ENCODE results near the gene NAA20. TPM values are rescaled to one million over a fixed set of nuclear protein-coding genes. Genes with fewer than 3 reads are reported as not detected.

The NAA20 gene
- 120 and 122 TPM in 2 replicates for total RNA-seq (2014; rRNA removed; shearing (Covaris generic))
- polyA plus RNA-seq (2015; cell fraction: cytosol; rRNA removed): 171 and 198 TPM in 2 replicates
- polyA plus RNA-seq (2015; cell fraction: nucleus; rRNA removed): 114 and 127 TPM in 2 replicates

- peak; percentile 92 for DNase-seq (ENCODE audit: low read depth)
Measured at GRCh38 chr20:20017001-20017843, at the start of gene NAA20. Gene NAA20, plus strand, starts transcription at chr20:20017362. Its CDS starts 35 bp downstream, at chr20:20017397.

- DNase-seq (ENCODE audit: low read depth): no peak
Measured at GRCh38 chr20:19967445-19967844, 49.7 kb upstream of the NAA20 start.

DNA sequence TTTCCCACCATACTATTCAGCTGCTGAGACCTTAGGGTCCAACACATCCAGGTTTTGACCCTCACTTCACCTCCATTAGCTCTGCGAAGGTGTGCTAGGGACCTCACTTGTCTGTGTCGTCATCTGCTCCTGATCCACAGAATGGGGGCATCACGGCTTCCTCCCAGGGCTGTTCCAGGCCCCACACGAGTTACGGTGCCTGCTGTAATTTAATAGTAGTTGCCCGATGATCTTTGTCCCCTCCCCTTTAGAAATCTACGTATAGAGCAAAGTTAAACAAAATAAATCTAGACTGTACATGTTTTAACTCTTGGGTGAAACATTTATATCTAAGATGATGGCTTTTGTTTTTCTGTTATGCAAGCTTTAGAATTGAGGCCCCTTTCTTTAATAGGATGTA lies 49.1 kb upstream of the NAA20 start:
- no peak for DNase-seq (ENCODE audit: low read depth)

DNA sequence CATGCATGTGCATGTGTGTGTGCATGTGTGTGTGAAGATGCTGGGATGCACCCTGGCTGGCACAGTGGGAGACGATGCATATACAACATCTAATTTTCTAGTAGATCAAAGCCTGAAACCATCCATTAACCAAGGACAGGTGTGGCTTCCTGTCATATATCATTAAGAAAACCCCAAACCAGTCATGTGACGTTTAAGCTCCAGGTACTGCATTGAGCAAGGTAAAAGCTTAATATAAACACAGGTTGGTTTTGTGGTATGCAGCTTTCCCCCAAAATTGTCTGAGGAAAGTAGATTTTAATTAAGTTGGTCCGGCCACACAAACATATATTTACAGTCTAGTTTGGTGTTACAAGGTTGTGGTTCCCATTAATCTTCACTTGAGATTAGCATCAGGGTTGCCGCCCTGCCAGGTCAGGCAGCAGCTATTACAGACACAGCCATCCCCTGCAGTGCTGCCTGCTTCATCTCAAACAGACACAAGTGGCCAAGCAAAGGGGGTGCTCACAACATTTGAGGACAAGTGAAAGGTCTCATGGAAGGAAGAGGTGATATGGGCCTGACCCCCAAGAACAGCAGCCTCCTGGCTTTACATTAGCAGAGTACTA lies 48.6 kb upstream of the NAA20 start:
- DNase-seq (ENCODE audit: low read depth): no peak

GRCh38 chr20:19969106-19969505 lies 48.1 kb upstream of the NAA20 start:
- DNase-seq (ENCODE audit: low read depth): no peak

GRCh38 chr20:19969507-19970255 lies 47.5 kb upstream of the NAA20 start:
- DNase-seq (ENCODE audit: low read depth): no peak

DNA sequence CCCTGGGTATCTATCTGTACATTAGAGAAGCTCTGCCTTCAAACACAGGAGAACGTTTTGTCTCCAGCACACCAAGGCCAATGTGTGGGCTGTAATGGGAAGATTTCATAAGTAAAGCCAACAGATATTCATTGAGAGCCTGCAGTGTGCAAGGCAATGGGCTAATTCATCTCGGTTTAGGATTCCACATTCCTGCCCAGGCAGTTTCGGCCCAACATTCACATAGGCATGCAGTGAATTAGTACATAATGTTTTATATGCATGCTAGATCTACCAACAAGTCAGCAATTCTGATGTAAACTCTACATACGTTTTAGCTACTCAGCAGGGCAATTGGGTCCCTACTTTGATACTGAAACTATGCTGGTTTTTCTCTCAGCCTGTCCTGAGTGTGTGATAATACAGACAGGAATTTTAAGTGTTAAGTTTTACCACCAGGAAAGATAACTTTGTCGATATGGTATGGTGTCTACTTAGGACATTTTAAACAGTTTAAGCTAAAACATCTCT lies 46.9 kb upstream of the NAA20 start:
- no peak for DNase-seq (ENCODE audit: low read depth)

GRCh38 chr20:19971116-19971515 lies 46.0 kb upstream of the NAA20 start:
- DNase-seq (ENCODE audit: low read depth): no peak

DNA sequence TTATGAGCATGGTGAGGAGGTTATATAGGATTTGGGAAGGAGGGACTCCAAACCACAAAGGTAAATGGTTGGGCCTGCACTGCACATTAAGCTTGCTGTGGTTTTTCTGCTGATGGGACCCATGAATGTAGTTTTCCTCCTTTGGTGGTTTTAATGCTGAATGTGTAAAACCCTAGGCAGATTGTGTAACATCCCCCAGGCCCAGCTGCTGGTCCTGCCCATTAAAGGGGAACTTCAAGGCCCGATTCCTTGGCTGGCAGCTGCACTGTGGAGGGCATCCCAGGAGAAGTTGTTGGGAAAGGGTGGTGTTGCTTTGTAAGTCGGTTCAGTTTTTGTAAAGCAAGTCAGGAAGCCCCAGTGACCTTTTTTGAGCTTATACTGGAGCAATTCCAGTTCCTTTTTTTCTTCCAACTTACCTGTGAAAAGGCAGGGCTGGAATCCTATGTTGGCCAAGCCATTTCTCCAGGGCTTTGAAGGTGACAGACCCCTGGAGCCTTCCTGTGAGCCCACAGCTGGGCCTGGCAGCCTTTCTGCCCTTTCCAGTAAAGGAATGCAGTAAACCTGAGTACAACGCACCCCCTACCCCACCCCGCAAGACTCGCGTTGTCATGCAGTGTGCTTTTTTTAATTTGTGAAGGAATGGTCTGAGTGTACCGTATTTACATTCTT lies 43.1 kb upstream of the NAA20 start:
- DNase-seq (ENCODE audit: low read depth): peak; percentile 66

DNA sequence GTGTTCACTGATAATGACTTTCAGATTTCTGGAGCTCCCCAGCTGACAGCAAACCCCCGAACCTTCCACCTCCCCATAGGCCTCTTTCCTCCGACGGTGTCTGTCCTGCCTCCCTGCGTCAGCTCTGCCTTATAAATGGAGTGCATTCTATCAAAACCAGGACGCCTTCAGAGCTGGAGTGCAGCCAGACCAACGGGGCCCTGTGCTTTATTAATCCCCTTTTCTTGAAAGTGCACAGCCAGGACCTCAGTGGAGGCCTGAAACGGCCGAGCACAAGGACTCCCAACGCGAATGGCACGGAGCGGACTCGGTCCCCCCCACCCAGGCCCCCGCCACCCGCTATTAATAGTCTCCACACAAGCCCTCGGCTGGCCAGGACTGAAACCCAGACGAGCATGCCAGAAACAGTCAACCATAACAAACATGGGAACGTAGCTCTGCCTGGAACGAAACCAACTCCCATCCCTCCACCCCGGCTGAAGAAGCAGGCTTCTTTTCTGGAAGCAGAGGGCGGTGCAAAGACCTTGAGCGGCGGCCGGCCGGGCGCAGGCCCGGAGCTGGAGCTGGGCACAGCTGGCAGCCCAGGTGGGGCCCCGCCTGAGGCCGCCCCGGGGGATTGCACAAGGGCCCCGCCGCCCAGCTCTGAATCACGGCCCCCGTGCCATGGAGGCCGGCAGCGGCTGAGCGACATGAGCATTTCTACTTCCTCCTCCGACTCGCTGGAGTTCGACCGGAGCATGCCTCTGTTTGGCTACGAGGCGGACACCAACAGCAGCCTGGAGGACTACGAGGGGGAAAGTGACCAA lies 42.3 kb upstream of the NAA20 start:
- DNase-seq (ENCODE audit: low read depth): peak; percentile 84

- DNase-seq (ENCODE audit: low read depth): no peak
Measured at GRCh38 chr20:19975436-19975799, 41.7 kb upstream of the NAA20 start.

DNA sequence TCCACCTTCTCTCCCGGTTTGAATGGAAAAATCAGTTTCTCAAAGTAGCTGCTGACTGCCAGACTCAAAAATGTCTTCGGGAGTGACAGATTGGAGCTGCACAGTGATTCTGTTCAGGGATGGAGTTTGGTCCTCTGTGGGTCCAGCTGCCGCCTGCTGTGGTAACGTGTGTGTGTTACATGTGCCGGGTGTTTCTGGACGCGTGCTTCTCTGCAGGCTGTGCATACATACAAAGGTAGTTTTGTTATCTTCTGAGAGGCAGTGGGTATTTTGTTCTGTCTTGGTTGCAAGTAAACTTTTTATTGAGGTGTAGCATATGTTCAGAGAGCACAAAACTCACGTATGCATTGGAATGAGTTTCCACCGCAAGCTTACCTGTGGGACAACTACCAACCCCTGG lies 41.3 kb upstream of the NAA20 start:
- peak; percentile 45 for DNase-seq (ENCODE audit: low read depth)

DNA sequence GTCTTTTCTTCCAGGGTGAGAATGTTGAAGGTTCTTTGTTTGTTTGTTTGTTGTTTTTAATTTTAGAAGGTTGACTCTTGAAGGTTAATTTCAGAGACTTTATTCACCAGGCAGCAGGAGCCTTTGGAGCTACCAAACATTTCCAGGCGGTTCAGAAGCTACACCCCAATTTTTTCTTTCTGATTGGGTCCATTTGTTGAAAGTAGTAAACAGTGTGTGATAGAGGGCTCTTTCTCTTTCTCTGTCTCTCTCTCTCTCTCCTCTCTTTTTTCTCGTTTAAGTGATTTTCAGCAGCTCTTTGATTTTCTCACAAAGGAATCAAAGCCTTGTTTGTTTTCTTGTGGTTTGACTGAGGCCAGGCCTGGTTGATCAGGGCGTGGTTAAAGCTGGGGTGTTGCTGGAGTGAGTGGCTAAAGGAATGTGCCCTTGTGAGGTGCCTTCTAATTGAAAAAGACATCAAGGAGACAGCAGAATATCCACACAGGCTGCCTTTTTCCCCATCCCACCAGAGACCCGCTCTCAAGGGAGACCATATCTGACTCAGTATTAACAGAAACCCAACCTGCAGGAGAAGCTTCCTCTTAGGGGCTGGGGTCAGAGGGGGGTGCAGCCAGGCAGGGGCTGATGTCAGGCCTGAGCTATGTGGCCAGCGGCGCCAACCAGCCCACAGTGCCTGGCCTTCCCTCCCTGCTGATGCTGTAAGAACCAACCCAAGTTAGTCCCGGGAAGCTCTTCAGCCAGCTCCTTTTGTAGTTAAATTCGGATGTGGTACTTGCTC lies 40.4 kb upstream of the NAA20 start:
- peak; percentile 86 for DNase-seq (ENCODE audit: low read depth)

GRCh38 chr20:19977373-19977770 lies 39.8 kb upstream of the NAA20 start:
- DNase-seq (ENCODE audit: low read depth): no peak

GRCh38 chr20:19978511-19979210 lies 38.5 kb upstream of the NAA20 start:
- DNase-seq (ENCODE audit: low read depth): peak; percentile 38

GRCh38 chr20:19981031-19981451 lies 36.1 kb upstream of the NAA20 start:
- peak; percentile 85 for DNase-seq (ENCODE audit: low read depth)

GRCh38 chr20:19986419-19986818 lies 30.7 kb upstream of the NAA20 start:
- DNase-seq (ENCODE audit: low read depth): no peak

GRCh38 chr20:19987046-19987445 lies 30.1 kb upstream of the NAA20 start:
- DNase-seq (ENCODE audit: low read depth): no peak

- no peak for DNase-seq (ENCODE audit: low read depth)
Measured at GRCh38 chr20:19990850-19991249, 26.3 kb upstream of the NAA20 start.

All from HT1080 (cell line).